Spleen (tissue), 11 donors: ENCODE data around the gene KDM4B. TPM values are rescaled to one million over a fixed set of nuclear protein-coding genes. Genes with fewer than 3 reads are reported as not detected.

Source experiments
- DNase-seq: peaks from one replicate; pipeline ENCODE4 v3.0.0-alpha.2; 2020
- H3K27ac ChIP-seq, 8 donors: fragments of 200-600 bp; sonication (generic) in 7 of 8; 1 replicate in 4 of 8; 2 replicates in 4 of 8; pipeline versions ENCODE4 v1.5.0 to v1.8.0; 2016 to 2021; ENCODE audit warnings: inconsistent platforms in 4 of 8, mild to moderate bottlenecking in 4 of 8, moderate library complexity in 1 of 8
- H3K27me3 ChIP-seq, 7 donors: fragments of 200-600 bp; sonication (generic) in 6 of 7; replicated peaks in 1 of 7; 1 replicate in 4 of 7; 2 replicates in 3 of 7; pipeline versions ENCODE4 v1.5.0 to v1.8.0; 2016 to 2021; ENCODE audit warnings: inconsistent platforms in 3 of 7, mild to moderate bottlenecking in 1 of 7
- H3K36me3 ChIP-seq, 6 donors: fragments of 200-600 bp; sonication (generic) in 5 of 6; 1 replicate in 4 of 6; 2 replicates in 2 of 6; pipeline versions ENCODE4 v1.5.0 to v1.8.0; 2016 to 2021; ENCODE audit warnings: inconsistent platforms in 2 of 6
- H3K4me1 ChIP-seq, 6 donors: fragments of 200-600 bp; sonication (generic) in 5 of 6; 1 replicate in 3 of 6; 2 replicates in 3 of 6; pipeline versions ENCODE4 v1.5.0 to v1.8.0; 2016 to 2021; ENCODE audit warnings: inconsistent platforms in 3 of 6
- H3K4me3 ChIP-seq, 8 donors: fragments of 200-600 bp; sonication (generic) in 7 of 8; 1 replicate in 4 of 8; 2 replicates in 4 of 8; pipeline versions ENCODE4 v1.5.0 to v1.8.0; 2016 to 2021; ENCODE audit warnings: inconsistent platforms in 4 of 8, mild to moderate bottlenecking in 4 of 8, moderate library complexity in 2 of 8
- H3K9me3 ChIP-seq, 8 donors: fragments of 200-600 bp; sonication (generic) in 7 of 8; 1 replicate in 4 of 8; 2 replicates in 4 of 8; pipeline versions ENCODE4 v1.5.0 to v1.8.0; 2016 to 2021; ENCODE audit warnings: inconsistent platforms in 4 of 8
- CTCF ChIP-seq, 11 experiments: fragments of 200-600 bp in 7 of 11; fragments of 450-650 bp in 4 of 11; sonication (generic) in 4 of 11; IDR thresholded peaks in 8 of 11; conservative IDR thresholded peaks in 3 of 11; 1 replicate in 7 of 11; 2 replicates in 4 of 11; pipeline versions ENCODE4 v1.4.0 to v1.8.0; 2016 to 2021; ENCODE audit warnings: antibody characterized with exemption in 11 of 11, inconsistent platforms in 4 of 11, mild to moderate bottlenecking in 1 of 11
- POLR2A ChIP-seq, 3 donors: fragments of 450-650 bp; IDR thresholded peaks; one replicate each; pipeline ENCODE4 v1.5.1; 2017; ENCODE audit warnings: antibody characterized with exemption in 3 of 3, mild to moderate bottlenecking in 1 of 3
- POLR2AphosphoS5 ChIP-seq, 3 donors: sonication (generic); formaldehyde crosslinking; IDR thresholded peaks; one replicate each; pipeline ENCODE4 v1.5.1; 2017; ENCODE audit warnings: antibody characterized with exemption in 3 of 3
- WGBS, 5 donors: extraction: QIAGEN DNeasy Blood & Tissue Kit in 3 of 5; methylation state at CpG; one replicate each; pipeline versions ENCODE4 v1.1.5 to v1.1.7; 2013 to 2018; 5-methylcytosine and 5-hydroxymethylcytosine counted together
- intact Hi-C: fragments of 100-400 bp; cut with DNase I; formaldehyde crosslinking; loops from one replicate; pipeline ENCODE4 v1.15.0; 2023; ENCODE audit warnings: low total_unique reads
- polyA plus RNA-seq, 3 donors: library from polyadenylated mRNA; stranded (reverse); fragments of 200-250 nt; gene quantifications; one replicate each; pipeline ENCODE4 v1.2.1, GENCODE V29; 2013
- total RNA-seq, 7 donors: library from RNA; depleted of rRNA in 3 of 7; stranded (reverse); fragments of >200 nt in 3 of 7; fragmentation: NEBNext Ultra II Directional in 4 of 7; extraction: Animal tissue kit (Norgen Biotek cat#: 25700) in 4 of 7; gene quantifications; one replicate each; pipeline versions ENCODE4 v1.1.0 to v1.2.1, GENCODE V29; 2016 to 2021
- donor health status: healthy with polysubstance abuse.
- donor health status: DM: no; HTN: no; CAD: no; lungs with moderate emphysema.
- donor health status: DM: no; HTN: no; CAD: no.
- donor health status: Bipolar disorder and iron deficiency.
- donor health status: healthy.
- donor health status: DM: no; HTN: no; CAD: no.
- donor health status: DM: yes; HTN: yes; CAD: no.

KDM4B gene
- total and polyA plus RNA-seq, 10 donors: 18.3 to 80.5 (median 52.4) TPM

GRCh38 chr19:5052945-5053485 is 84.1 kb downstream of the KDM4B start:
- intact Hi-C loops: loop anchor here (10.0 kb wide), 1 partner anchor 112 kb away; no protein-coding TSS in a partner anchor
- no peaks in the 10 kb centered on the region for H3K27me3 ChIP-seq
- WGBS, 5 donors: 87 to 95% (median 92%) methylated on average over 16 of the region's 16 CpGs
- H3K9me3 ChIP-seq: no peaks in the 10 kb centered on the region
- no peak overlapping the region for H3K4me3 ChIP-seq
- TF ChIP-seq CTCF (IDR thresholded peaks at IDR 0.05 in 8 of 11, conservative IDR thresholded peaks at IDR 0.05 in 3 of 11) (no peak), POLR2AphosphoS5 (IDR thresholded peaks at IDR 0.05) (no peak), POLR2A (IDR thresholded peaks at IDR 0.05) (no peak)
- no peak overlapping the region for H3K27ac ChIP-seq
- DNase-seq: no peak
- peaks cover 0 to 98% (median 9%) of the 10 kb centered on the region in 6 donors for H3K36me3 ChIP-seq
- peaks cover 2 to 61% (median 46%) of the 10 kb centered on the region in 6 donors for H3K4me1 ChIP-seq

- peaks cover 0 to 98% (median 8%) of the 10 kb centered on the region in 6 donors for H3K36me3 ChIP-seq
- H3K9me3 ChIP-seq: no peaks in the 10 kb centered on the region
- no peaks in the 10 kb centered on the region for H3K27me3 ChIP-seq
- peaks cover 0 to 54% (median 40%) of the 10 kb centered on the region in 6 donors for H3K4me1 ChIP-seq
- no peak for TF ChIP-seq CTCF (IDR thresholded peaks at IDR 0.05 in 8 of 11, conservative IDR thresholded peaks at IDR 0.05 in 3 of 11)
- TF ChIP-seq POLR2AphosphoS5 (IDR thresholded peaks at IDR 0.05): no peak
- TF ChIP-seq POLR2A (IDR thresholded peaks at IDR 0.05): no peak
- intact Hi-C loops: loop anchor here (10.0 kb wide), 1 partner anchor 111 kb away; no protein-coding TSS in a partner anchor
- DNase-seq: no peak
- H3K4me3 ChIP-seq: no peak overlapping the region
- 54 to 76% (median 73%) methylated on average over 7 to 11 of the region's 11 CpGs for WGBS, 5 donors
- H3K27ac ChIP-seq: peak overlapping the region in 1 of 8 donors; percentile 16
Observed at GRCh38 chr19:5053661-5054060, 84.7 kb downstream of the KDM4B start.

- peaks cover 0 to 43% (median 29%) of the 10 kb centered on the region in 6 donors for H3K4me1 ChIP-seq
- peaks cover 0 to 98% (median 9%) of the 10 kb centered on the region in 6 donors for H3K36me3 ChIP-seq
- intact Hi-C loops: loop anchor here (10.0 kb wide), 1 partner anchor 110 kb away; no protein-coding TSS in a partner anchor
- H3K27me3 ChIP-seq: no peaks in the 10 kb centered on the region
- 91 to 96% (median 94%) methylated on average over 16 to 35 of the region's 35 CpGs for WGBS, 5 donors
- H3K4me3 ChIP-seq: no peak overlapping the region
- no peak for TF ChIP-seq CTCF (IDR thresholded peaks at IDR 0.05 in 8 of 11, conservative IDR thresholded peaks at IDR 0.05 in 3 of 11)
- TF ChIP-seq POLR2AphosphoS5 (IDR thresholded peaks at IDR 0.05): no peak
- TF ChIP-seq POLR2A (IDR thresholded peaks at IDR 0.05): no peak
- H3K27ac ChIP-seq: no peak overlapping the region
- H3K9me3 ChIP-seq: no peaks in the 10 kb centered on the region
- DNase-seq: no peak
Observed at GRCh38 chr19:5054551-5055456, 85.9 kb downstream of the KDM4B start.

- peak in 1 of 3 donors; percentile 27 for TF ChIP-seq POLR2AphosphoS5 (IDR thresholded peaks at IDR 0.05)
- TF ChIP-seq CTCF (IDR thresholded peaks at IDR 0.05 in 8 of 11, conservative IDR thresholded peaks at IDR 0.05 in 3 of 11): no peak
- Histone ChIP-seq H3K27ac (no peak overlapping the region), H3K9me3 (no peaks in the 10 kb centered on the region), H3K36me3 (peaks cover 0 to 98% (median 10%) of the 10 kb centered on the region in 6 donors), H3K27me3 (no peaks in the 10 kb centered on the region), H3K4me1 (peaks cover 0 to 37% (median 24%) of the 10 kb centered on the region in 6 donors), H3K4me3 (no peak overlapping the region)
- DNase-seq: no peak
- 91 to 97% (median 94%) methylated on average over 13 of the region's 13 CpGs for WGBS, 5 donors
- intact Hi-C loops: loop anchor here (10.0 kb wide), 1 partner anchor 109 kb away; no protein-coding TSS in a partner anchor
Observed at GRCh38 chr19:5055457-5055776, 86.5 kb downstream of the KDM4B start.
